PC-3 (cell line): Measurements from ENCODE around the gene FGFRL1. TPM values are rescaled to one million over a fixed set of nuclear protein-coding genes. Genes with fewer than 3 reads are reported as not detected.

ENCODE experiments used
- ATAC-seq: fragments of 200-7000 bp; cut with Tn5 transposase; 2 replicates; pipeline ENCODE4 v1.9.1; 2020; ENCODE audit warnings: mild to moderate bottlenecking, moderate library complexity
- BruUV-seq: library from RNA; stranded (reverse); fragments of 400-500 nt; replicated peaks from 2 replicates; lab custom pipeline; 2021; lab: Mats Ljungman, UMichigan
- CTCF ChIA-PET: fragments of 300-600 bp; sonication (Branson Sonifier 250); formaldehyde crosslinking; loops from one replicate; lab custom pipeline; 2022; ENCODE audit warnings: antibody characterized with exemption; lab: Charles Lee
- POLR2A ChIA-PET: fragments of 300-600 bp; sonication (Branson Sonifier 250); formaldehyde crosslinking; loops from one replicate; lab custom pipeline; 2022; ENCODE audit warnings: antibody characterized with exemption; ENCODE audit not compliant: unreplicated experiment; lab: Charles Lee
- DNase-seq: peaks from one replicate; pipeline ENCODE4 v3.0.0-alpha.2; 2015
- H2AFZ ChIP-seq: fragments of 300-600 bp; sonication (generic); 2 replicates; pipeline ENCODE4 v1.6.0; 2016; ENCODE audit warnings: antibody characterized with exemption, low read length
- H3F3A ChIP-seq: fragments of 300-600 bp; sonication (generic); one replicate; pipeline ENCODE4 v1.6.0; 2017; ENCODE audit warnings: antibody characterized with exemption, low read length, control low read depth, mild to moderate bottlenecking; ENCODE audit not compliant: unreplicated experiment
- H3K27ac ChIP-seq: fragments of 300-600 bp; sonication (generic); 2 replicates; pipeline ENCODE4 v1.5.1; 2016; ENCODE audit warnings: mild to moderate bottlenecking, low read length
- H3K27me3 ChIP-seq: fragments of 300-600 bp; sonication (generic); 2 replicates; pipeline ENCODE4 v1.6.1; 2016; ENCODE audit warnings: low read length, mixed read lengths
- H3K36me3 ChIP-seq: fragments of 300-600 bp; sonication (generic); 2 replicates; pipeline ENCODE4 v1.6.1; 2016; ENCODE audit warnings: low read depth, mixed run types, low read length, mixed read lengths
- H3K4me1 ChIP-seq: fragments of 300-600 bp; sonication (generic); 2 replicates; pipeline ENCODE4 v1.5.1; 2016; ENCODE audit warnings: low read length; ENCODE audit not compliant: insufficient read depth
- H3K4me2 ChIP-seq: fragments of 300-600 bp; sonication (generic); 2 replicates; pipeline ENCODE4 v1.6.0; 2016; ENCODE audit warnings: low read length
- H3K4me3 ChIP-seq: fragments of 300-600 bp; sonication (generic); 2 replicates; pipeline ENCODE4 v1.5.1; 2016; ENCODE audit warnings: mild to moderate bottlenecking, low read length, mixed read lengths
- H3K79me2 ChIP-seq: fragments of 300-600 bp; sonication (generic); 2 replicates; pipeline ENCODE4 v1.6.1; 2017; ENCODE audit warnings: low read length, mixed read lengths
- H3K9ac ChIP-seq: fragments of 300-600 bp; sonication (generic); 2 replicates; pipeline ENCODE4 v1.6.0; 2016; ENCODE audit warnings: mild to moderate bottlenecking, low read length
- H3K9me2 ChIP-seq: fragments of 300-600 bp; sonication (generic); replicated peaks from 2 replicates; pipeline ENCODE4 v1.6.1; 2016; ENCODE audit warnings: mixed run types, low read length, mixed read lengths
- H3K9me3 ChIP-seq: fragments of 300-600 bp; sonication (generic); 2 replicates; pipeline ENCODE4 v1.6.1; 2016; ENCODE audit warnings: low read length, mixed read lengths
- H4K20me1 ChIP-seq: fragments of 300-600 bp; sonication (generic); 2 replicates; pipeline ENCODE4 v1.6.1; 2016; ENCODE audit warnings: low read length, mixed read lengths
- EZH2 ChIP-seq: fragments of 300-600 bp; sonication (generic); IDR thresholded peaks from one replicate; pipeline ENCODE4 v1.6.1; 2017; ENCODE audit warnings: antibody characterized with exemption, mild to moderate bottlenecking, low read length; ENCODE audit not compliant: unreplicated experiment
- EZH2phosphoT487 ChIP-seq: fragments of 300-600 bp; sonication (generic); IDR thresholded peaks from 2 replicates; pipeline ENCODE4 v1.6.1; 2018; ENCODE audit warnings: mild to moderate bottlenecking, antibody characterized with exemption, low read length, borderline replicate concordance
- intact Hi-C: fragments of 100-400 bp; cut with micrococcal nuclease; formaldehyde crosslinking; loops from 2 replicates; pipeline ENCODE4 v1.9.0; 2023
- total RNA-seq: library from RNA; depleted of rRNA; stranded (reverse); fragments of >200 nt; gene quantifications from 2 replicates; pipeline ENCODE4 v1.2.3, GENCODE V29; 2014
- TF ChIP-seq, protein P1 (sequence below): fragments of 300-600 bp; sonication (generic); conservative IDR thresholded peaks from 2 replicates; pipeline ENCODE4 v1.5.1; 2017; ENCODE audit warnings: antibody characterized with exemption, low read depth, mild to moderate bottlenecking, low read length

The FGFRL1 gene
- total RNA-seq, 1 experiment from 2014 or later: 31.2 TPM

DNA sequence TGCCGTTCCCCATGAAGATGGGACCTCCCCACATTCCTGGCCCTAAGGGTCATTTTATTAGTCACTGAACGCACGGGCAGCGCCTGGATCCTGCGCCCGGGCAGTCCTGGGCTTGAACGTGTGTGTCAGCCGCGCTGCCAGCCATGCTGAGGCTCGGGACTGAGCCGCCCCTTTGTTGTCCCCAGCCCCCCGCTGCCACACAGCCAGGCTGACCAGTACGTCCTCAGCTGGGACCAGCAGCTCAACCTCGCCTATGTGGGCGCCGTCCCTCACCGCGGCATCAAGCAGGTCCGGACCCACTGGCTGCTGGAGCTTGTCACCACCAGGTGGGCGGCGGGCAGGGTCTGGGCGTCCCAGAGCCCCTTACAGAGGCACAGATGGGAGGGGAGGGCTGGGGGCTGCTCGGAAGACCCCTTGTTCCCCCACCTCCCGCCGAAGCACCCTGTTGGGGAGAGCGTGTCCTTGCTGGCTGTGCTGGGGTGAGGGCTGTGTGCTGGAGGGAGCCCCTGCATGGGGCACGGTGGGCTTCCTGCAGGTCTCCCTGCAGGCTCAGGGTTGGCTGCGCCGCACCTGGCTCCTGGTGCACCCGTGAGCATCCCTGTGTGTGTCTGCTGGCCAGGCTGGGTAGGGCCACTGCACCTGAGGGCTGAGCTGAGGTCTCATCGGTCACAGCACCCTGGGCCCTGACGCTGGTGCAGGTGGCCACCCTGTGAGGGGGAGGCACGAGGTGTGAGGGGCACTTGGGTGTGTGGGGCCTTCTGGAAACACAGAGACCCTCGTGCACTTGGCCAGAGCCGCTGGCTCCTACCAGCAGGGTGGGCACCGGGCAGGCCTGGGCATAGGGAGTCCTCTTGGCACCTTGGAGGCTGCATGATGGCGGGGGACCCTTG lies 23.6 kb upstream of the FGFRL1 start:
- Histone ChIP-seq H3K27me3 (no peaks in the 10 kb centered on the region), H2AFZ (peak overlapping the region; percentile 86), H3K4me2 (peak overlapping the region; percentile 94), H4K20me1 (no peaks in the 10 kb centered on the region), H3K36me3 (no peaks in the 10 kb centered on the region), H3K4me1 (peaks cover 30% of the 10 kb centered on the region), H3K9me2 (no peaks in the 10 kb centered on the region), H3K4me3 (peak overlapping the region; percentile 78), H3K9ac (peak overlapping the region; percentile 66; the same call in 1 of the 2 replicates), H3K79me2 (peaks cover 5% of the 10 kb centered on the region; the same call in 1 of the 2 replicates), H3K9me3 (no peaks in the 10 kb centered on the region), H3K27ac (0 out of 2 replicates have a peak overlapping the region, but pooled peaks have one; percentile 13), H3F3A (no peaks in the 10 kb centered on the region)
- CTCF ChIA-PET: no interaction called here
- ATAC-seq: no peak
- peak; percentile 76 for DNase-seq
- POLR2A ChIA-PET: no interaction called here
- TF ChIP-seq, protein P1, sequence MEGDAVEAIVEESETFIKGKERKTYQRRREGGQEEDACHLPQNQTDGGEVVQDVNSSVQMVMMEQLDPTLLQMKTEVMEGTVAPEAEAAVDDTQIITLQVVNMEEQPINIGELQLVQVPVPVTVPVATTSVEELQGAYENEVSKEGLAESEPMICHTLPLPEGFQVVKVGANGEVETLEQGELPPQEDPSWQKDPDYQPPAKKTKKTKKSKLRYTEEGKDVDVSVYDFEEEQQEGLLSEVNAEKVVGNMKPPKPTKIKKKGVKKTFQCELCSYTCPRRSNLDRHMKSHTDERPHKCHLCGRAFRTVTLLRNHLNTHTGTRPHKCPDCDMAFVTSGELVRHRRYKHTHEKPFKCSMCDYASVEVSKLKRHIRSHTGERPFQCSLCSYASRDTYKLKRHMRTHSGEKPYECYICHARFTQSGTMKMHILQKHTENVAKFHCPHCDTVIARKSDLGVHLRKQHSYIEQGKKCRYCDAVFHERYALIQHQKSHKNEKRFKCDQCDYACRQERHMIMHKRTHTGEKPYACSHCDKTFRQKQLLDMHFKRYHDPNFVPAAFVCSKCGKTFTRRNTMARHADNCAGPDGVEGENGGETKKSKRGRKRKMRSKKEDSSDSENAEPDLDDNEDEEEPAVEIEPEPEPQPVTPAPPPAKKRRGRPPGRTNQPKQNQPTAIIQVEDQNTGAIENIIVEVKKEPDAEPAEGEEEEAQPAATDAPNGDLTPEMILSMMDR: no peak
- no peak for TF ChIP-seq EZH2
- BruUV-seq: TSS peak; percentile 24
- intact Hi-C loops: no loop called here

DNA sequence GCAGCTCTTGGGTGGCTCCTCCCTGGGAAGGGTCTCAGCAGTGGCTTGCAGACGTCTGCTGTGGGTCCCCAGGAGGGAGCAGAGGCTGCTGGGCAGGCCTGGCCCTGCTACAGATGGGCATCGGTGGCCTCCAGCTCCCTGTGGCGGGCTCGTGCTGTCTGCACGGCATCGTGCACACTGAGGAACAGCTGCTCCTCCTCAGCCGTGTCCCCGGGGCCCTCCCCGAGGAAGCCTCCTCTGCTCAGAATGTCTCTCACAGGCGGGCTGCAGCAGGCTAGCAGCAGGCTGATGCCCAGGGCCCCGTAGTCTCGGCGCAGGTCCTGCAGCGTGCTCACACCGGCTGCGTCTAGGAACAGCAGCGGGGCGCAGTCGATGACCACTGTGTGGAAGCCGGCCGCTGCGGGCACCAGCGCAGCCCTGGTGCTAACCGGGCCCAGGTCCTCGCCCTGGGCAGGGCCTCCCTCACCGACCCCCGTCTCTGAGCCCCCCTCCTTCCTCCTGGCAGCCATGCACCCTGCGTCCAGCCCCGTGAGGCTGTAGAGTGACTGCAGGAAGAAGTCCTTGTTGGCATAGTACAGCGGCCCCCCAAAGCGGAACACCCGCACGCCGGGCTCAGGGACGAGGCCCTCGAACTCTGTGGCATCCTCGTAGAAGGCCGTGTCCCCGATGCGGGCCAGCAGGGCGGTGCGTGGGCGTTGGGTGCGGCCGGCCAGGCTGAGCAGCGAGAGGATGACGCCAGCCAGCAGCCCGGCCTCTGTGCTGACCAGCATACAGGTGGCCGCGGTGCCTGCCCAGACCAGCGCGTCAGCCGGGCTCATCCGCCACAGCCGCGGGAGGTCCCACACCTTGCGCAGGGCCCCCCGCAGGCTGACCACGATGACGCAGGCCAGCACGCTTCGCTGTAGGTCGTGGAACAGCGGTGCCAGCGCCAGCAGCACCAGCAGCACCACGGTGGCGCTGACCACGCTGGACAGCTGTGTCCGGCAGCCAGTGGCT lies 22.4 kb upstream of the FGFRL1 start:
- H2AFZ ChIP-seq: no peak overlapping the region
- ATAC-seq: no peak
- TF ChIP-seq EZH2phosphoT487 (no peak), EZH2 (no peak)
- TF ChIP-seq, protein P1: no peak
- ChIA-PET CTCF (no interaction called here), POLR2A (no interaction called here)
- no peak overlapping the region for H3K27ac ChIP-seq
- H3K27me3 ChIP-seq: no peaks in the 10 kb centered on the region
- intact Hi-C loops: no loop called here
- no peaks in the 10 kb centered on the region for H3K9me2 ChIP-seq
- H3K4me3 ChIP-seq: no peak overlapping the region
- no peaks in the 10 kb centered on the region for H3F3A ChIP-seq
- peaks cover 5% of the 10 kb centered on the region; the same call in 1 of the 2 replicates for H3K79me2 ChIP-seq
- no peak overlapping the region for H3K9ac ChIP-seq
- H3K4me1 ChIP-seq: peaks cover 35% of the 10 kb centered on the region
- no peaks in the 10 kb centered on the region for H3K9me3 ChIP-seq
- H4K20me1 ChIP-seq: no peaks in the 10 kb centered on the region
- DNase-seq: no peak
- BruUV-seq: no TSS peak
- no peak overlapping the region for H3K4me2 ChIP-seq
- no peaks in the 10 kb centered on the region for H3K36me3 ChIP-seq
